ENCODE data around the gene KCNJ1. TPM values are rescaled to one million over a fixed set of nuclear protein-coding genes. Genes with fewer than 3 reads are reported as not detected.

Gene KCNJ1
- total RNA-seq, 2 experiments from 2014 or later, result not detected

DNA sequence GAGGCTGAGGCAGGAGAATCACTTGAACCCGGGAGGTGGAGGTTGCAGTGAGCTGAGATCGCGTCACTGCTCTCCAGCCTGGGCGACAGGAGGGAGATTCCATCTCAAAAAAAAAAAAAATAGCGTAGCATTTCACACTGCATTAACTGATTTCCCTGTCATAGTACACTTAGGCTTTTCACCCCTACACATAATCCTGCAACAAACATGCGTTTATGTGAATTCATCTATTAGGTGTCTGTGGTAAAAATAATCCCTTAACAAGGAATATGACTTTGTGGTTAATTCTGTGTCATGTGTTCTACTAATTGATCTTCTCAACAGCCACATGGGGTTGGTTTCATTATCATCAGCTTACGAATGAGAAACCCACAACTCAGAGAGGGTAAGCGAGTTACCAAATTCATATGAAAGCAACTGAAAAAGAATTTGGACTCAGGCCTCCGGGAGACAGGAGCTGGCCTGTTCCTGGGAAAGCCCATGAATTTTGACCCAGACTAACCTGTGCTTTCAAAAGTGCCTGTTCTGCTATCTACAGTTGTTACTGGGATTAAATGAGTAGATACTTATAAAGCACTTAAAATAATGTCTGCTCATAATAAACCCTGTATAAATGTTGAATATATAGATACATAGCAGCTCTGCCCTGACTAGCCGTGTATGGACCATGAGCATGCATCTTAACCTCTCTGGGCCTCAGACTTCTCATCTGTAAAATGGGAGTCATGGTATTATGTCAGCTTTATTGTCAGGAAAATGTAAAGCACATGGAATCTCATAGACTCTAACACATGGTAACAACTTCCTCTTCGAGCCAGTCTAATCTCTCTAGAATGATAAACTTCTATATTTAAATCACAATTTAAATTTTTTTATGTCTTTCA lies 36.6 kb downstream of the KCNJ1 start:
- Mint-ChIP-seq H3K27ac (peak overlapping the region; percentile 95), H3K9me3 (ENCODE audit: low read depth) (no peaks in the 10 kb centered on the region), H3K36me3 (peaks cover 2% of the 10 kb centered on the region), H3K4me3 (peak overlapping the region; percentile 66), H3K4me1 (peaks cover 28% of the 10 kb centered on the region), H3K27me3 (no peaks in the 10 kb centered on the region)
- ATAC-seq, result peak; percentile 43
- CTCF ChIA-PET, result interaction anchor here (0.6 to 13.5 kb wide), 67 partner anchors 9 to 798 kb away, joined by 3 to 102 read pairs (median 5); partner anchors contain the start of genes FLI1 and KCNJ1
- no peak for DNase-seq

DNA sequence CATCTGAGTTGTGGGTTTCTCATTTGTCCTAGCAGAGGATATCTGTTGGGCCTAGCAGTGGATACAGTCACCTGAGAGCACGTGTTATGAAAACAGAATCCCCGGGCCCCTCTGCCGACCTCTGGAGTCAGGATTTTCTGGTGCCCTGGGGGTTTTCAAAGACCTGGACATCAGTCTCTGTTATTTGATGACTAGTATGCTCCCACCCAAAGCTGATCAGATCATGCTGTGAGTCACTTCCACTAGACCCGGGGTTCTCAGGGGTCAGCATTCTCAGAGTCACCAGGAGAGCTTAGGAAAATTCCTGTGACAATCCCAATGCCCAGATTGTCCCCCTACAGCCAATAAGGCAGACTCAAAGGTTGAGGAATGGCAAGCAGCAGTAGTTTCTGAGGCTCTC lies 38.7 kb downstream of the KCNJ1 start:
- Mint-ChIP-seq H3K4me3 (no peak overlapping the region), H3K4me1 (peaks cover 28% of the 10 kb centered on the region), H3K36me3 (peaks cover 2% of the 10 kb centered on the region), H3K27ac (no peak overlapping the region), H3K27me3 (no peaks in the 10 kb centered on the region), H3K9me3 (ENCODE audit: low read depth) (no peaks in the 10 kb centered on the region)
- no peak for DNase-seq
- no peak for ATAC-seq
- CTCF ChIA-PET, result interaction anchor here (0.6 to 13.5 kb wide), 7 partner anchors 20 to 670 kb away, joined by 3 to 102 read pairs (median 16); no protein-coding TSS in a partner anchor

DNA sequence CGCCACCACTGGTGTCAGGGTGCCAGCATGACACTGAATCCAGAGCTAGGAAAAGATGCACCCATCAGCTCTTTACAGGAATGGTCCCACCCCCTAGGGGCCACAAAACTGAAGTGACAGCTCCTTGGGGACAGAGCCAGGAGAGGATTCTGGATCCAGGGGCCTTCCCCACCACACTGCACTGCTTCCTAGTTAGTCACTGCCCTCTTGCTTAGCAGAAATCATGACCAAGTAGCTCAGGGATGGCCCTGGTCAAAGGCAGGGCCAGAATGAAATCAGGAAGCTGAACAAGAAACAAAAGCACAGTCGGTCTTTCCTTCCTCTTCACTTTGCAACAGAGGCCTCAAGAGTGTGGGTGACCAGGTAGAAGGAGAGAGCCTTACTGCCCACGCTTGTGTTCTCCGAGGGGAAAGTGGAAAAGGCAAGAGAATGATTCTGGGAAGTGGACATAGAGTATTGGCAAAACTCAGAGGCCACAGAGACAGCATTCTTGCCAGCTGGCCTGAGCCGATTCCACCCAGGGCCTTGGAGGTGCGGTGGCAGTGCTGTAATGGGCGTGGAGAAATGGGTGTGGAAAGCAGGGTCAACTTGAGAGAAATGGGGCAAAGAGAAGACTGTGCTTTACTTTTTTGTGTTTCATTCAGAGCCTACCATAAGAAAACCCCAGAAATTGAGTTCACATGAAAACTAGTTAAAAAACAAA lies 39.8 kb downstream of the KCNJ1 start:
- H3K27me3 Mint-ChIP-seq, result no peaks in the 10 kb centered on the region
- CTCF ChIA-PET, result interaction anchor here (0.6 to 13.5 kb wide), 7 partner anchors 21 to 669 kb away, joined by 3 to 102 read pairs (median 7); no protein-coding TSS in a partner anchor
- no peaks in the 10 kb centered on the region for H3K9me3 Mint-ChIP-seq (ENCODE audit: low read depth)
- DNase-seq (no peak), ATAC-seq (no peak)
- H3K4me3 Mint-ChIP-seq, result no peak overlapping the region
- peaks cover 2% of the 10 kb centered on the region for H3K36me3 Mint-ChIP-seq
- H3K27ac Mint-ChIP-seq, result peak overlapping the region; percentile 56
- peaks cover 23% of the 10 kb centered on the region for H3K4me1 Mint-ChIP-seq

DNA sequence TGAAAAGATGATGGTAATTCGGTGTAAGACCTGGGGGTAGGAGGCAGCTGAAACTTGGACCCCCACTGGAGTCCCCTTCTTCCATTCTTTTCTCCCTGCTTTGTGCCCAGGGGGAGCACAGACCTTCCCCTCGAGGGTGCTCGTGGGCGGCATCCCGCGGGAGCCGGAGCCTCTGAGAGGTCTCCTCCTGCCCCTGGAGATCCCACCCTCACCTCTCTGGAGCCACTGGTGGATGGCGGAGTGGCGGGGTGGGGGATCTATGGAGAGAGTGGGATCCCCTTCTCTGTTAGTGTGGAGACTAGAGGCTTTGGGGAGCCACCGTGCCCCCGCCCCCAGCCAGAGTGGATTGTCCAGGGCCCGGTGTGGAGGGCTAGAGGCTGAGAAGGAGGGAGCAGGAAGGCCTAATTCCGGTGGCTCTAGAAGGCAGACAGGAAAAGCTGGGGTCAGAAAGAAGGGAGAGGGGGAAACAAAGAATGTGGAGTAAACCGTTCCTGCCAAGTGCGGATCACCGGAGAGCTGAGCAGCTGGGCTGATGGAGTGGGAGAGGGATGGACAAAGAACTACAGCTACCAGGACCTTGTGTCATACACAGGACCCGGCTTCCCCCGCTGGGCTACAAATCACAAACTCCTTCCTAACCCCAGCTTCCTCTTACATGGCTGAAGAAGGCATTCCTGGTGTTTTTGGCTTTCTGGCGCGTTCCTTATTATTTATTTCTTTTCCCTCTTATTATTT lies 41.9 kb downstream of the KCNJ1 start:
- Mint-ChIP-seq H3K27ac (no peak overlapping the region), H3K4me3 (no peak overlapping the region), H3K36me3 (peaks cover 2% of the 10 kb centered on the region), H3K9me3 (ENCODE audit: low read depth) (no peaks in the 10 kb centered on the region), H3K27me3 (no peaks in the 10 kb centered on the region), H3K4me1 (peaks cover 7% of the 10 kb centered on the region)
- DNase-seq (no peak), ATAC-seq (no peak)
- CTCF ChIA-PET, result no interaction called here

DNA sequence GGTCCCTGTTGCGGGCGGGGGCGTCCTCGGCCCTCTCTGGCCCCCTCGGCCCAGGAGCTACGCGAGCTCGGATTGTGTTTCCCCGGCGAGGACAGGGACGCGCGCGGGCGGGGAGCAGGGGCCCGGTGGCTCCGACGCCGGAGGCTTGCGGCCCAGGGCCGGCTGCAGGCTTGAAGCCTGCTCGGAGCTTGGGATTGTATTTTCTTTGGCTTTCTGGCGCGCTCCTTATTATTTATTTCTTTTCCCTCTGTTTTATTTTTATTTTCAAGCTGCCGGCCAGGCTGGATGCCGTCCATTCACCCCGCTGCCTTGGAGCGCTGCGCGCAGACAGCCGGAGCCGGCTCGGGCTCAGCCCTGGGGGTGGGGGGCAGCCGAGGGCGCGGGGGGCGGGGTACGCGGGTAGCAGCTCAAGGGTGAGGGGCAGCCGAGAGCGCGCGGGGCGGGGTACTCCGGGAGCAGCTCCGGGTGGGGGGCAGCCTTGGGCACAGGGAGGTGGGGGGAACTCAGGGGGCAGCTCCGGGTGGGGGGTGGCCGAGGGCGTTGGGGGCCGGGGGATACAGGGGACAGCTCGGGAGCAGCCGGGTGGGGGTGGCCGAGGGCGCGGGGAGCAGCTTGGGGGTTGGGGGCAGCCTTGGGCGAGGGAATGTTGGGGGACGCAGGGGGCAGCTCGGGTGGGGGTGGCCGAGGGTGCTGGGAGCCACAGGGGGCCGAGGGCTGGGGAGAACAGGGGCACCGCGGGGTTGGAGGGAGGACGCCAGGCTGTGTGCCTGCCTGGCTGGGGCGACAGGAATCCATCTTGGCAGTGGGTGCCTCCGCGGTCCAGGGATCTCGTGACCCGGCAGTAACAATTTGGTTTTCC lies 42.7 kb downstream of the KCNJ1 start:
- CTCF ChIA-PET, result interaction anchor here (1.4 kb wide), 1 partner anchor 667 kb away, joined by 3 read pairs; no protein-coding TSS in a partner anchor
- no peak overlapping the region for H3K27ac Mint-ChIP-seq
- DNase-seq, result no peak

DNA sequence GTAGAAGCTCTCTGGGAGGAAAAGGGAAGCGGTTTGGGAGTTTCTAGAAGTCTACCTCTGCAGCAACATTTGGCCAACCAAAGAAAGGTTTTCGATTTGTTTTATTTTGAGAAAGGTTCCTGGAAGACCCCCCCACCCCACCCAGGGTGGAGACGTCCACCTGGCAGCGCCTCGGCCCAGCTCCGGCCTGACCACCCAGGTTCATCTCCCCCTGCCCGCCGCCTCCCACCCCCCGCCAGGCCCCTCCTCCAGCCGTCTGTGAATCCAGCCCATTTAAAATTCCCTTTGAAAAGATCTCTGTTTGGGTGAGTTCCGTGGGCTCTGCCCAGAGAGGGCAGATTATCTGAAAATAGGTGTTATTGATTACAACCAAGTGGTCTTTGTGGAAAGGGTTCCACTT lies 43.3 kb downstream of the KCNJ1 start:
- Mint-ChIP-seq H3K4me3 (no peak overlapping the region), H3K27me3 (no peaks in the 10 kb centered on the region), H3K4me1 (no peaks in the 10 kb centered on the region), H3K9me3 (ENCODE audit: low read depth) (no peaks in the 10 kb centered on the region), H3K36me3 (peaks cover 3% of the 10 kb centered on the region), H3K27ac (no peak overlapping the region)
- no peak for DNase-seq
- ATAC-seq, result no peak
- CTCF ChIA-PET, result interaction anchor here (1.4 kb wide), 1 partner anchor 666 kb away, joined by 3 read pairs; no protein-coding TSS in a partner anchor

More for the DNA sequence above, 42.7 kb downstream of the KCNJ1 start:
- Mint-ChIP-seq H3K4me3 (no peak overlapping the region), H3K9me3 (ENCODE audit: low read depth) (no peaks in the 10 kb centered on the region), H3K36me3 (no peaks in the 10 kb centered on the region), H3K27me3 (no peaks in the 10 kb centered on the region), H3K4me1 (no peaks in the 10 kb centered on the region)
- ATAC-seq, result no peak

DNA sequence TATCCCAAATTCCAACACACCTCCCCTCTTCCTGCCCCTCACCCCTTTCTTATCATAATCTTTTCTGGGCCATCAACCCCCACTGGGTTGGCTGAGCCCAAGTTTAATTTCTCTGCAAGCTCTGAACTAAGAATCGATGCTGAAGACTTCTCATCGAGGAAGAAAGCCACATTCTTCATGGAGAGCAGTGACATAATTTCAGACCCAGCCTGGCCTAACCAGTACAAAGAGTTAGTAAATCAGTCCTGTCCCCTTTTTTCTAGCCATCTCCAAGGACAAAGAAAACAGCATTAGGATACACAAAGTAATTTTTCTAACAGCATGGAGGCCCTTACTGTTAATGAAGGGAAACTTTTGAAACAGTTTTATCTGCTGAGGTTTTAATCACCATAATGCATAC lies 45.0 kb downstream of the KCNJ1 start:
- H3K4me1 Mint-ChIP-seq, result no peaks in the 10 kb centered on the region
- CTCF ChIA-PET, result interaction anchor here (2.0 kb wide), 1 partner anchor 9 kb away, joined by 13 read pairs; no protein-coding TSS in a partner anchor
- DNase-seq (no peak), ATAC-seq (no peak)
- H3K36me3 Mint-ChIP-seq, result peaks cover 3% of the 10 kb centered on the region
- no peak overlapping the region for H3K4me3 Mint-ChIP-seq
- no peaks in the 10 kb centered on the region for H3K9me3 Mint-ChIP-seq (ENCODE audit: low read depth)
- no peaks in the 10 kb centered on the region for H3K27me3 Mint-ChIP-seq
- no peak overlapping the region for H3K27ac Mint-ChIP-seq

DNA sequence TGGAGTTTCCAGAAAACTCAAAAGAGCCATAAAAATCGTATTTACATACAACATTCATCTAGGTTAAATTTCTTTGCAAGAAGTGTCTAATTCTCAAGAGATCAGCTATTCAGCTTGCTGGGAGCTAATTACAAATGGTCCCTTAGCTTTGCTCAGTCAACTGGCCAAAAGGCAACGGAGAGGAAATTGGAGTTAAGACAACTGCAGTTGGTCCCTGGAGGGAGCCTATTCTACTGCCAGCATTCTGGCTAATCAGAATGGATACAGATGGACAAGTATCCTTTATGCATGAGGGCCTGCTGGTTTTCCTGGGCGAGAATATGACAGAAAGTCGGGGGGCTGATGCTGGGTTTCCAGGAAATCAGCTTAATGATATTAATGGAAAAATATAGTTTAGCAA lies 45.5 kb downstream of the KCNJ1 start:
- Mint-ChIP-seq H3K4me1 (no peaks in the 10 kb centered on the region), H3K4me3 (no peak overlapping the region), H3K27ac (no peak overlapping the region), H3K9me3 (ENCODE audit: low read depth) (no peaks in the 10 kb centered on the region), H3K27me3 (no peaks in the 10 kb centered on the region), H3K36me3 (peaks cover 3% of the 10 kb centered on the region)
- DNase-seq (no peak), ATAC-seq (no peak)
- CTCF ChIA-PET, result interaction anchor here (2.0 kb wide), 1 partner anchor 9 kb away, joined by 13 read pairs; no protein-coding TSS in a partner anchor

DNA sequence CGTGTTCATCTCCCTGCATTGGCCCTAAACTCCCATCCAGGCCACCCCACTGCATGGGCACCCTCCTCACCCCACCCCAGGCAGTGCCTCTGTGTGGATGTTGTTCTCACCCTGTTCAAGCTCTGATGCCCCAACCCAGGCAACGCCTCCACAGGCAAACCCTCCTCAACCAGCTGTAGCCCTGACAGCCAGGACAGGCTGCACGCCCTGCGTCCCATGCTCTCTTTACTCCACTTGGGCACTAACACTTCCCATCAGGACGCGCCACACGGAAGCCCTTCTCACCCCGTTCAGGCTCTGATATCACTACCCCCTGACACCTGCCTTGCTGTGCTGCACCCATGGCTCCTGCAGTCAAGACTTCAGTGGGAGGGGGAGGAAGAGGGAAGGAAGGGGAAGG lies 47.9 kb downstream of the KCNJ1 start:
- CTCF ChIA-PET, result no interaction called here
- H3K36me3 Mint-ChIP-seq, result peaks cover 5% of the 10 kb centered on the region
- no peak overlapping the region for H3K4me3 Mint-ChIP-seq
- H3K27ac Mint-ChIP-seq, result no peak overlapping the region
- DNase-seq (no peak), ATAC-seq (peak; percentile 16)
- H3K27me3 Mint-ChIP-seq, result no peaks in the 10 kb centered on the region
- no peaks in the 10 kb centered on the region for H3K9me3 Mint-ChIP-seq (ENCODE audit: low read depth)
- H3K4me1 Mint-ChIP-seq, result peaks cover 2% of the 10 kb centered on the region

DNA sequence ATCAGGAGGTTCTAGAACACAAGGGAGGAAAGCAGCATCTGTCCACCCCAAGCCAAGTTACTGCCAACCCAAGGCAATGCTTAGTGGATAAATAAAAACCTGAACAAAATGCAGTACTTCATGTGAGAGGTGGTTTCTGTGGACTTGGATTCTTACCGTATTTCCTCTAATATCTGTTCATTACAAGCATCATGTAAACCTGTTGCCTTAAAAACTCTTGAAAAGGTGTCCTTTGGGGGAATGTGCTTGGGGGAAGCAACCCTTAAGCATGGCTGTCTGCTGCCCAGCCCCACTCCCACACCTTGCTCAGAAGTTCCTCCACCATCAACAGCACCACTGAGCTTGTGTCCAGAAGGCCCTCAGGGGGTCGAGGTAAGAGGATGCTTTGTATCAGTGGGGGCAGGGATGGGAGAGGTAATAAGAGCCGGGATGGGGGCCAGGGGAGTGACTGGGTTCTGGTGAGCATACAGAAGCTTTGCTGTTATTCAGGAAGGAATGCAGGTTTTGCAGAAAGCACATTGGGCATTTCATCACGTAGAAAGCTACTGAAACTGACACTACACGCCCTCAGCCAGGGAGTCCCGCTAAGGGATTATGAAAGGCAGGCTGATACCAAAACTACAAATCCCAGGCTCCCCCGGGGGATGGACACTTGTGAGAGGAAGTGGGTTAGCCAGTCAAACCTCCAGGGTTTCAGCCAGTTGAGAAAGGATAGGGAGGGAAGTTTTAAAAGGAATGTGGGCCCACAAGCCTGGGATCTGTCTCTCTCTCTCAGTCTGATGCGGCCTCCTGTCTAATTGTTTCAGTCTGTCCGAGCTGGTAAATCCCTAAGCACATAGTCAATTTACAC lies 52.0 kb downstream of the KCNJ1 start:
- no peaks in the 10 kb centered on the region for H3K9me3 Mint-ChIP-seq (ENCODE audit: low read depth)
- CTCF ChIA-PET, result interaction anchor here (0.5 kb wide), 1 partner anchor 43 kb away, joined by 3 read pairs; no protein-coding TSS in a partner anchor
- peaks cover 2% of the 10 kb centered on the region for H3K4me1 Mint-ChIP-seq
- no peak overlapping the region for H3K27ac Mint-ChIP-seq
- DNase-seq (no peak), ATAC-seq (no peak)
- H3K4me3 Mint-ChIP-seq, result no peak overlapping the region
- H3K36me3 Mint-ChIP-seq, result peaks cover 30% of the 10 kb centered on the region
- no peaks in the 10 kb centered on the region for H3K27me3 Mint-ChIP-seq

DNA sequence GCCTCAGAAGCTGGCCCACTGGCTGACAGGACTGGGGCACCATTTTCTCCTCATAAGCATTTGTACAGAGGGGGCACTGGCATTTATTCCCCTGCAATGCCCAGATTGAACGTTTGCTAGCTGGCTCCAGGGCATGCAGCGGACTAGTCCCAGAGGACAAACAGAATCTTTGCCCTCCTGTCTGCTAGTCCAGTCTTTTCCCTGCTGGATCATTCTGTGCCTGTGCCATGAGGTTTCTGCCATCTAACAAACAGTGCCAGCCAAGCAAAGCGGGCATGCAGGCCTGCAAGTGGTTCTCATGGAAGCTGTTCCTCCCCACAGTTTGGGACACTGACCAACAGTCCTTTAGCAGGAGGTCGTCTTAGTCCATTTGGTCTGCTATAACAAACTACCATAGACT lies 53.4 kb downstream of the KCNJ1 start:
- H3K27ac Mint-ChIP-seq, result no peak overlapping the region
- DNase-seq, result no peak
- H3K4me1 Mint-ChIP-seq, result peaks cover 8% of the 10 kb centered on the region
- no peaks in the 10 kb centered on the region for H3K27me3 Mint-ChIP-seq
- H3K9me3 Mint-ChIP-seq (ENCODE audit: low read depth), result no peaks in the 10 kb centered on the region
- H3K36me3 Mint-ChIP-seq, result peaks cover 40% of the 10 kb centered on the region
- no peak overlapping the region for H3K4me3 Mint-ChIP-seq
- no peak for ATAC-seq
- CTCF ChIA-PET, result interaction anchor here (1.5 kb wide), 1 partner anchor 17 kb away, joined by 4 read pairs; no protein-coding TSS in a partner anchor
